BLaER1 treated with 17β-estradiol and CSF1 and Interleukin-3, amounts not matched to agents 10 nM and 100 nM (cell line): Measurements from ENCODE around the gene TCF19.
"Not testable (repeated sequence)": the region's sequence is repeated elsewhere in the genome, so short reads cannot be mapped to it uniquely, and the experiment has no call there.

ENCODE experiments used
- H3K27ac ChIP-seq, 11 experiments: shearing (Covaris generic); formaldehyde crosslinking; 2 replicates each; pipeline ENCODE4 v1.8.1; 2022
- H3K27me3 ChIP-seq, 11 experiments: shearing (Covaris generic); formaldehyde crosslinking; 2 replicates each; pipeline ENCODE4 v1.8.1; 2022
- H3K36me3 ChIP-seq, 11 experiments: shearing (Covaris generic); formaldehyde crosslinking; 2 replicates each; pipeline ENCODE4 v1.8.1; 2022
- H3K4me1 ChIP-seq, 10 experiments: shearing (Covaris generic); formaldehyde crosslinking; 2 replicates each; pipeline ENCODE4 v1.8.1; 2022
- H3K4me2 ChIP-seq, 11 experiments: shearing (Covaris generic); formaldehyde crosslinking; 2 replicates each; pipeline ENCODE4 v1.8.1; 2022
- H3K4me3 ChIP-seq, 10 experiments: shearing (Covaris generic); formaldehyde crosslinking; 2 replicates each; pipeline ENCODE4 v1.8.1; 2022
- H3K9ac ChIP-seq, 11 experiments: shearing (Covaris generic); formaldehyde crosslinking; 2 replicates each; pipeline ENCODE4 v1.8.1; 2022
- H3K9me3 ChIP-seq, 11 experiments: shearing (Covaris generic); formaldehyde crosslinking; replicated peaks in 1 of 11; 2 replicates each; pipeline ENCODE4 v1.8.1; 2022
- H4K20me1 ChIP-seq, 11 experiments: shearing (Covaris generic); formaldehyde crosslinking; 2 replicates each; pipeline ENCODE4 v1.8.1; 2022
- Cebpa-rat ChIP-seq, 11 experiments: shearing (Covaris generic); IDR thresholded peaks; 2 replicates each; pipeline ENCODE4 v1.8.1; 2022

Gene TCF19

GRCh38 chr6:31154436-31154835 lies 4.0 kb upstream of the TCF19 start:
- no peaks in the 10 kb centered on the region for H3K9me3 ChIP-seq
- H3K27ac ChIP-seq: no peak overlapping the region
- no peak for TF ChIP-seq Cebpa-rat (IDR thresholded peaks at IDR 0.05)
- H3K4me3 ChIP-seq: no peak overlapping the region
- peaks cover 14 to 30% (median 17%) of the 10 kb centered on the region in 10 experiments for H3K4me1 ChIP-seq
- 0 out of 22 replicates have a peak overlapping the region, but pooled peaks of 1 of the 11 experiments have one; percentile 31 for H3K9ac ChIP-seq
- H3K27me3 ChIP-seq: no peaks in the 10 kb centered on the region
- H3K4me2 ChIP-seq: no peak overlapping the region
- peaks cover 0 to 1% (median 0%) of the 10 kb centered on the region in 11 experiments; a peak in 2 of 22 replicates for H4K20me1 ChIP-seq
- H3K36me3 ChIP-seq: peaks cover 28 to 60% (median 43%) of the 10 kb centered on the region in 11 experiments; a peak in 21 of 22 replicates

GRCh38 chr6:31156641-31157040 lies 1.7 kb upstream of the TCF19 start:
- peaks cover 23 to 49% (median 36%) of the 10 kb centered on the region in 10 experiments for H3K4me1 ChIP-seq
- peak overlapping the region; percentile 75 to 97 (median 87); a peak in 19 of 22 replicates for H3K4me2 ChIP-seq
- H3K27me3 ChIP-seq: no peaks in the 10 kb centered on the region
- H3K36me3 ChIP-seq: peaks cover 18 to 50% (median 28%) of the 10 kb centered on the region in 11 experiments; a peak in 21 of 22 replicates
- no peak overlapping the region for H3K27ac ChIP-seq
- peaks cover 0 to 5% (median 0%) of the 10 kb centered on the region in 11 experiments; a peak in 1 of 22 replicates for H4K20me1 ChIP-seq
- peak overlapping the region in 1 of 11 experiments; percentile 85; a peak in 4 of 22 replicates for H3K9ac ChIP-seq
- no peaks in the 10 kb centered on the region for H3K9me3 ChIP-seq
- TF ChIP-seq Cebpa-rat (IDR thresholded peaks at IDR 0.05): no peak
- H3K4me3 ChIP-seq: no peak overlapping the region; a peak in 1 of 20 replicates

GRCh38 chr6:31157513-31158139 lies 763 bp upstream of the TCF19 start, which contains the start of gene CCHCR1:
CCHCR1 (minus strand) TSS chr6:31157802; CDS start chr6:31157600, 202 bp downstream.
- Histone ChIP-seq H3K27ac (peak within 1 kb of the TSS; percentile 38 to 82 (median 71); a peak in 19 of 22 replicates), H3K4me2 (peak within 1 kb of the TSS; percentile 92 to 99 (median 95)), H3K4me3 (peak within 1 kb of the TSS; percentile 70 to 92 (median 86)), H3K4me1 (peaks cover 23 to 45% (median 36%) of the 10 kb centered on the region in 10 experiments), H3K27me3 (no peaks in the 10 kb centered on the region), H3K9ac (peak within 1 kb of the TSS; percentile 77 to 87 (median 83)), H3K36me3 (peaks cover 18 to 59% (median 37%) of the 10 kb centered on the region in 11 experiments; a peak in 21 of 22 replicates), H3K9me3 (no peaks in the 10 kb centered on the region), H4K20me1 (peaks cover 0 to 13% (median 0%) of the 10 kb centered on the region in 11 experiments; a peak in 3 of 22 replicates)
- no peak for TF ChIP-seq Cebpa-rat (IDR thresholded peaks at IDR 0.05)

GRCh38 chr6:31158863-31159855 lies 770 bp downstream of the TCF19 start:
- TF ChIP-seq Cebpa-rat (IDR thresholded peaks at IDR 0.05): no peak
- H3K9me3 ChIP-seq: no peaks in the 10 kb centered on the region
- H3K27ac ChIP-seq: peak overlapping the region in 9 of 11 experiments; percentile 49 to 78 (median 68); a peak in 17 of 22 replicates
- peak overlapping the region; percentile 91 to 99 (median 95) for H3K4me2 ChIP-seq
- peaks cover 0 to 14% (median 0%) of the 10 kb centered on the region in 11 experiments; a peak in 3 of 22 replicates for H4K20me1 ChIP-seq
- H3K27me3 ChIP-seq: no peaks in the 10 kb centered on the region
- H3K4me1 ChIP-seq: peaks cover 23 to 46% (median 36%) of the 10 kb centered on the region in 10 experiments
- peak overlapping the region; percentile 70 to 92 (median 86) for H3K4me3 ChIP-seq
- peaks cover 16 to 65% (median 45%) of the 10 kb centered on the region in 11 experiments; a peak in 21 of 22 replicates for H3K36me3 ChIP-seq
- H3K9ac ChIP-seq: peak overlapping the region; percentile 58 to 87 (median 81)

DNA sequence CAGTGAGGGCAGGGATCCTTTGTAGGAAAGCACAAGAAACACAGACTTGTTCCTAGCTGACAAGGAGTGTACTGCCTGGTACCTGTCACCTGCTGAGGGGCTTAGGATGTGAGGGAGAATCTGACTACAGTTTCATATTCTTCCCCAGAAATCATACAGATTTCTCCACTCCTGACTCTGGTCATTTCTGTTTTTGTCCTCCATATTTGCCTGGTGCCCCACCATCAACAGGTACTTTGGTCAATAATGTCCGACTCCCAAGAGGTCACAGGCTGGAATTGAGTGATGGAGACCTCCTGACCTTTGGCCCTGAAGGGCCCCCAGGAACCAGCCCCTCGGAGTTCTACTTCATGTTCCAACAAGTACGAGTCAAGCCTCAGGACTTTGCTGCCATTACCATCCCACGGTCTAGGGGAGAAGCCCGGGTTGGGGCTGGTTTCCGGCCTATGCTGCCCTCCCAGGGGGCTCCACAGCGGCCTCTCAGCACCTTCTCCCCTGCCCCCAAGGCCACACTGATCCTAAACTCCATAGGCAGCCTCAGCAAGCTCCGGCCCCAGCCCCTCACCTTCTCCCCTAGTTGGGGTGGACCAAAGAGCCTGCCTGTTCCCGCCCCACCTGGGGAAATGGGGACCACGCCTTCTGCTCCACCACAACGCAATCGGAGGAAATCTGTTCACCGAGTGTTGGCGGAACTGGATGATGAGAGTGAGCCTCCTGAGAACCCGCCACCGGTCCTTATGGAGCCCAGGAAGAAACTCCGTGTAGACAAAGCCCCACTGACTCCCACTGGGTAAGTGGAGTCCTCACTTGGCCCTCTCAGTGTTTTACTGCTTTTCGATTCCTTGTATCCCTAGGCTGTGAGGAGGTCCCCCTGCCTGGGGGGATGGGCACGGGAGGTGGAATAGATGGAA lies 3.1 kb downstream of the TCF19 start:
- Histone ChIP-seq H4K20me1 (peaks cover 0 to 14% (median 0%) of the 10 kb centered on the region in 11 experiments; a peak in 3 of 22 replicates), H3K27ac (no peak overlapping the region), H3K4me3 (no peak overlapping the region), H3K4me1 (peaks cover 23 to 45% (median 35%) of the 10 kb centered on the region in 10 experiments), H3K9ac (no peak overlapping the region; a peak in 1 of 22 replicates), H3K36me3 (peaks cover 0 to 44% (median 30%) of the 10 kb centered on the region in 11 experiments; a peak in 19 of 22 replicates), H3K27me3 (no peaks in the 10 kb centered on the region), H3K4me2 (peak overlapping the region in 6 of 11 experiments; percentile 95 to 99 (median 98); a peak in 11 of 22 replicates), H3K9me3 (no peaks in the 10 kb centered on the region)
- TF ChIP-seq Cebpa-rat (IDR thresholded peaks at IDR 0.05): no peak

DNA sequence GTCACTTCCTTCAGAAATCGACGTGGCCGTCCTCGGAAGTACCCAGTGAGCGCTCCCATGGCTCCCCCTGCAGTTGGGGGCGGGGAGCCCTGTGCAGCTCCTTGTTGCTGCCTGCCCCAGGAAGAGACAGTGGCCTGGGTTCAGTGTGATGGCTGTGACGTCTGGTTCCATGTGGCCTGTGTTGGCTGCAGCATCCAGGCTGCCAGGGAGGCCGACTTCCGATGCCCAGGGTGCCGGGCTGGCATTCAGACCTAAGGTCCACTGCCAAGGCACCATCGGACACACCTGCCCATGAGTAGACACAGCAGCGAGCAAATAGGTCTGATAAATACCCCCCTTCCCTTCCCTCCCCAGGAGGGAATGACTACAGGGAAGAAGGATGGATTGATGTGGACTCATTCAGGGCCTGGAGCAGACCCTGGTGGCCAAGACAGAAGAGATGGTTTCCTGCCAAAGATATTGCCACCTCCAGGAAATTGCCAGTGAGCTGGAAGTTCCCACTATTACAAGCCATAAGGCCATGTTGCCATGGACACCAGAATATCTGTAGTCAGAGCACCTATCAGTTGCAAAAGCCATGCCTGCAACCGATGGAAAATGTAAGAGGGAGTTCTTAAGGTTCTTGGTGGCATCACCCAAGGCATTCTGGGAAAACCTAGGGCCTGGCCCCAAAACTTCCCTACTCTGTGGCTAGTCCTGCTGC lies 4.2 kb downstream of the TCF19 start:
- Histone ChIP-seq H3K9ac (no peak overlapping the region), H3K36me3 (peaks cover 0 to 43% (median 30%) of the 10 kb centered on the region in 11 experiments; a peak in 19 of 22 replicates), H3K27me3 (no peaks in the 10 kb centered on the region), H4K20me1 (peaks cover 0 to 14% (median 0%) of the 10 kb centered on the region in 11 experiments; a peak in 3 of 22 replicates), H3K9me3 (no peaks in the 10 kb centered on the region), H3K4me1 (peaks cover 15 to 34% (median 25%) of the 10 kb centered on the region in 10 experiments), H3K4me2 (no peak overlapping the region), H3K27ac (no peak overlapping the region), H3K4me3 (no peak overlapping the region)
- TF ChIP-seq Cebpa-rat (IDR thresholded peaks at IDR 0.05): no peak

- H3K27me3 ChIP-seq: no peaks in the 10 kb centered on the region
- H3K9ac ChIP-seq: no peak overlapping the region
- no peak overlapping the region for H3K4me3 ChIP-seq
- no peak overlapping the region for H3K4me2 ChIP-seq
- peaks cover 0 to 14% (median 0%) of the 10 kb centered on the region in 11 experiments; a peak in 3 of 22 replicates for H4K20me1 ChIP-seq
- H3K4me1 ChIP-seq: peaks cover 13 to 34% (median 23%) of the 10 kb centered on the region in 10 experiments
- H3K36me3 ChIP-seq: peaks cover 0 to 47% (median 30%) of the 10 kb centered on the region in 11 experiments; a peak in 19 of 22 replicates
- H3K27ac ChIP-seq: no peak overlapping the region
- H3K9me3 ChIP-seq: no peaks in the 10 kb centered on the region
- no peak for TF ChIP-seq Cebpa-rat (IDR thresholded peaks at IDR 0.05)
Measured at GRCh38 chr6:31163922-31164321, 5.5 kb downstream of the TCF19 start.

GRCh38 chr6:31164475-31165063 lies 6.2 kb downstream of the TCF19 start:
- peaks cover 7 to 28% (median 17%) of the 10 kb centered on the region in 10 experiments for H3K4me1 ChIP-seq
- H3K9me3 ChIP-seq, H3K27ac ChIP-seq, H3K4me3 ChIP-seq, H3K4me2 ChIP-seq, H3K27me3 ChIP-seq, H3K9ac ChIP-seq: not testable (repeated sequence)
- peaks cover 0 to 14% (median 0%) of the 10 kb centered on the region in 11 experiments; a peak in 3 of 22 replicates for H4K20me1 ChIP-seq
- peaks cover 0 to 47% (median 30%) of the 10 kb centered on the region in 11 experiments; a peak in 19 of 22 replicates for H3K36me3 ChIP-seq

- H3K27me3 ChIP-seq, H3K4me3 ChIP-seq: not testable (repeated sequence)
Measured at GRCh38 chr6:31165064-31165832, 6.9 kb downstream of the TCF19 start.

More at GRCh38 chr6:31165064-31165832, 6.9 kb downstream of the TCF19 start:
- Histone ChIP-seq H4K20me1 (peaks cover 0 to 14% (median 0%) of the 10 kb centered on the region in 11 experiments; a peak in 2 of 22 replicates), H3K36me3 (peaks cover 0 to 47% (median 30%) of the 10 kb centered on the region in 11 experiments; a peak in 19 of 22 replicates), H3K4me1 (peaks cover under 1 to 22% (median 10%) of the 10 kb centered on the region in 10 experiments; a peak in 18 of 20 replicates)
- not testable (repeated sequence) for H3K27ac ChIP-seq, H3K4me2 ChIP-seq, H3K9ac ChIP-seq, H3K9me3 ChIP-seq
